Measurements from ENCODE around the gene RFX4. TPM values are rescaled to one million over a fixed set of nuclear protein-coding genes. Genes with fewer than 3 reads are reported as not detected.
"Not testable (repeated sequence)": the region's sequence is repeated elsewhere in the genome, so short reads cannot be mapped to it uniquely, and the experiment has no call there.

The RFX4 gene
- total and polyA plus RNA-seq, 7 experiments from 2014 or later = not detected

DNA sequence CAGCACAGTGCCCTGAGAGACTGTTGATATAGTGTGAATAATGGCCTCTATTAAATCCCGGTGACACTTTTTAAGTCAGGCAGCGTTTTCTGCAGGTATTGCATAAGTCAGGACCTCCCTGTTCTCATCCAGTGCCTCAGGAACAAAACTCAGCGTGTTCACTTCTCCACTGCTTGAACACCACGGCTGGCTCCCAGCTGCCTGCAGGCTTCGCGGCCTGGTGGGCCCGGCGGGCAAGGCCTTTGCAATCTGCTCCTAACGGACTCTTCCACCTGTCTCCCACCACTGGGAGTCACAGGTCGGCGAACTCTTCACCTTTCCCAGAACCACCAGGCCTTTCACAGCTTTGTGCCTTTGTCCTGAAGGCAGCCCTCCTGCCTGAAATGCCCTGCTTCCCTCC, 18.7 kb downstream of the RFX4 start:
- intact Hi-C loops (cut with micrococcal nuclease) = no loop called here
- no peaks in the 10 kb centered on the region for H3K4me1 Mint-ChIP-seq
- no peak for DNase-seq
- no peak overlapping the region for H3K4me3 Mint-ChIP-seq
- Histone ChIP-seq H3K9me3 (ENCODE audit: control insufficient read depth in 2 of 3, low read length in 3 of 3) (no peaks in the 10 kb centered on the region), H3K27ac (ENCODE audit: low read depth, low read length) (no peak overlapping the region), H3K4me3 (ENCODE audit: low read length) (no peak overlapping the region), H3K4me1 (ENCODE audit: control insufficient read depth in 2 of 2, insufficient read depth in 2 of 2, low read length in 2 of 2) (no peaks in the 10 kb centered on the region), H3K36me3 (ENCODE audit: control insufficient read depth in 2 of 3, insufficient read depth in 3 of 3, low read length in 3 of 3) (no peaks in the 10 kb centered on the region), H3K27me3 (ENCODE audit: control insufficient read depth in 2 of 2, insufficient read depth in 2 of 2, low read length in 2 of 2) (no peaks in the 10 kb centered on the region)
- H3K36me3 Mint-ChIP-seq = no peaks in the 10 kb centered on the region
- H3K9me3 Mint-ChIP-seq = no peaks in the 10 kb centered on the region
- H3K27me3 Mint-ChIP-seq = peaks cover 4 to 18% (median 13%) of the 10 kb centered on the region in 5 donors
- CTCF ChIA-PET = no interaction called here
- POLR2A ChIA-PET = no interaction called here
- no peak overlapping the region for H3K27ac Mint-ChIP-seq
- ATAC-seq = no peak

DNA sequence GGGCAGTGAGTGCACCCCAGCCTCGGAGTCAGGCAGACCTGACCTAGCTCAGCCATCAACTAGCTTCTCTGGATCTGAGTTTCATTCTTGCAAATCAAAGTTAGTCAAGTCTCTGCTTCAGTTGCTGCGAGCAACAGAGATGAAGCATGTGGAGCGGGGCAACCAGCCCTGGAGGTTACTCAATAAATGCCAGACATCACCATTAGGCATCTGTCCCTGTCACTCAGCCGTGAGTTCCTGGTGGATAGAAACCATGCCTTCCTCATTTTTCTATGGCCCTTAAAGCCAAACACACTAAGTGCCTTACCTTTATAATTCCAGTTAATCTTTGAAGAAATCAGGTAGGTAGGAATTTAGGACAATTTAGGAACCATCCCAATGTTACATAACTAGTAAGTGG, 19.3 kb downstream of the RFX4 start:
- no peaks in the 10 kb centered on the region for H3K36me3 Mint-ChIP-seq

DNA sequence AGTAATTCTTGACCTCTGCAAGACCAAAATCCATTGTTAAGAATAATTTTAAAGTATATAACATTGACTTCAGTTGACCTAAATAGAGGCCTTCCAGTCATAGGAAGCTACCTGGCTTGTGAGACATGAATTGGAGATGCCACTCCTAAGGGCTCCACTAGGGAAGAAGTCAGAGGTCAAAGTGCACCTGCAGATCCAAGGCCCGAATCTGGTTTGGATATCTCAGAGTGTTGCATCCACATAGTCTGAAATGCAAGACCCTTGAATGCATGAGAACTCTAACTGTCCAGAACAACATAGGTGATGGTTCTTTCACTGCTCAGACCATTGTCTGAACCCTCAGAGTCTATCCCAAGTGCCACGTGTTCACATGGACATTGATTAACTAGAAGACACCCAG, 22.4 kb downstream of the RFX4 start:
- DNase-seq (no peak), ATAC-seq (no peak)
- POLR2A ChIA-PET = no interaction called here
- Mint-ChIP-seq H3K27ac (no peak overlapping the region), H3K4me3 (no peak overlapping the region), H3K9me3 (peaks cover 0 to 8% (median under 1%) of the 10 kb centered on the region in 11 donors), H3K27me3 (peaks cover 8 to 20% (median 13%) of the 10 kb centered on the region in 5 donors), H3K4me1 (no peaks in the 10 kb centered on the region), H3K36me3 (peaks cover 0 to under 1% (median 0%) of the 10 kb centered on the region in 5 donors)
- Histone ChIP-seq H3K27ac (ENCODE audit: low read depth, low read length) (no peak overlapping the region), H3K9me3 (ENCODE audit: control insufficient read depth in 2 of 3, low read length in 3 of 3) (no peaks in the 10 kb centered on the region), H3K27me3 (ENCODE audit: control insufficient read depth in 2 of 2, insufficient read depth in 2 of 2, low read length in 2 of 2) (no peaks in the 10 kb centered on the region), H3K36me3 (ENCODE audit: control insufficient read depth in 2 of 3, insufficient read depth in 3 of 3, low read length in 3 of 3) (no peaks in the 10 kb centered on the region), H3K4me1 (ENCODE audit: control insufficient read depth in 2 of 2, insufficient read depth in 2 of 2, low read length in 2 of 2) (no peaks in the 10 kb centered on the region), H3K4me3 (ENCODE audit: low read length) (no peak overlapping the region)
- CTCF ChIA-PET = no interaction called here
- intact Hi-C loops (cut with micrococcal nuclease) = no loop called here

More for the DNA sequence above, 19.3 kb downstream of the RFX4 start:
- DNase-seq (no peak), ATAC-seq (no peak)
- Mint-ChIP-seq H3K27me3 (peaks cover 4 to 19% (median 15%) of the 10 kb centered on the region in 5 donors), H3K27ac (peak overlapping the region in 1 of 9 donors; percentile 48), H3K4me1 (no peaks in the 10 kb centered on the region), H3K4me3 (no peak overlapping the region), H3K9me3 (no peaks in the 10 kb centered on the region)
- Histone ChIP-seq H3K9me3 (ENCODE audit: control insufficient read depth in 2 of 3, low read length in 3 of 3) (no peaks in the 10 kb centered on the region), H3K4me3 (ENCODE audit: low read length) (no peak overlapping the region), H3K4me1 (ENCODE audit: control insufficient read depth in 2 of 2, insufficient read depth in 2 of 2, low read length in 2 of 2) (no peaks in the 10 kb centered on the region), H3K27ac (ENCODE audit: low read depth, low read length) (no peak overlapping the region), H3K27me3 (ENCODE audit: control insufficient read depth in 2 of 2, insufficient read depth in 2 of 2, low read length in 2 of 2) (no peaks in the 10 kb centered on the region), H3K36me3 (ENCODE audit: control insufficient read depth in 2 of 3, insufficient read depth in 3 of 3, low read length in 3 of 3) (no peaks in the 10 kb centered on the region)
- ChIA-PET POLR2A (no interaction called here), CTCF (no interaction called here)
- intact Hi-C loops (cut with micrococcal nuclease) = no loop called here

DNA sequence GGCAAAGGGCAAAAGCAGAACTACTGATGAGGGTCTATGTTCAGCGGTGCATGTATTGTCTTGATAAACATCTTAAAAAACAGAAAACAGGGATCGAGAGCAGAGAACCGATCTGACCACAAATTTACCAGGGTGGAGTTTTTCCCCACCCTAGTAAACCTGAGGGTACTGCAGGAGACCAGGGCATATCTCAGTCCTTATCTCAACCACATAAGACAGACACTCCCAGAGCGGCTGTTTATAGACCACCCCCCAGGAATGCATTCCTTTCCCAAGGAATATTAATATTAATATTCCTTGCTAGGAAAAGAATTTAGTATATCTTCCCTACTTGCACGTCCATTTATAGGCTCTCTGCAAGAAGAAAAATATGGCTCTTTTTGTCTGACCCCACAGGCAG, 37.8 kb downstream of the RFX4 start:
- POLR2A ChIA-PET; H3K27me3 ChIP-seq (ENCODE audit: control insufficient read depth in 2 of 2, insufficient read depth in 2 of 2, low read length in 2 of 2); H3K4me1 ChIP-seq (ENCODE audit: control insufficient read depth in 2 of 2, insufficient read depth in 2 of 2, low read length in 2 of 2); H3K4me3 ChIP-seq (ENCODE audit: low read length); CTCF ChIA-PET; H3K9me3 ChIP-seq (ENCODE audit: control insufficient read depth in 2 of 3, low read length in 3 of 3); H3K36me3 ChIP-seq (ENCODE audit: control insufficient read depth in 2 of 3, insufficient read depth in 3 of 3, low read length in 3 of 3); H3K27ac Mint-ChIP-seq; H3K27ac ChIP-seq (ENCODE audit: low read depth, low read length); H3K4me1 Mint-ChIP-seq; ATAC-seq; intact Hi-C loops (cut with micrococcal nuclease); H3K4me3 Mint-ChIP-seq; DNase-seq: not testable (repeated sequence)
- Mint-ChIP-seq H3K9me3 (peaks cover 5 to 32% (median 20%) of the 10 kb centered on the region in 11 donors), H3K36me3 (peaks cover 0 to 12% (median 9%) of the 10 kb centered on the region in 5 donors), H3K27me3 (peaks cover 18 to 35% (median 31%) of the 10 kb centered on the region in 5 donors)

DNA sequence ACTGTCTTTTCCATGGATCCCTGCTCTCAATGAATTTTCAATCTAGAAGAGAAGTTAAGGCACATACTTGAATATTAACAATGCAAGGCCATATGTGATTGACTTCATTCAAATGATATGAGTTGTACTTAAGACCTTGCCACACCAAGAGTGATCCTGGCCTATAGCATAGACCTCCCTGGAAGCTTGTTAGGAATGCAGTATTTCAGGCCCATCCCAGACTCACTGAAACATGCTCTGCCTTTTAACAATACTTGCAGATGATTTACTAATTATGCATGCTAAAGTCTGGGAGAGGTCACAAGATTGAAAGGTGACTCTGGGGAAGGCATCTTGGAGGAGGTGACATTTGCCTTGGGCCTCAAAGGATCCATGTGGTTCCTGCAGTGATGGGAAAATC, 43.2 kb downstream of the RFX4 start:
- Histone ChIP-seq H3K4me1 (ENCODE audit: control insufficient read depth in 2 of 2, insufficient read depth in 2 of 2, low read length in 2 of 2) (no peaks in the 10 kb centered on the region), H3K36me3 (ENCODE audit: control insufficient read depth in 2 of 3, insufficient read depth in 3 of 3, low read length in 3 of 3) (no peaks in the 10 kb centered on the region), H3K4me3 (ENCODE audit: low read length) (no peak overlapping the region), H3K9me3 (ENCODE audit: control insufficient read depth in 2 of 3, low read length in 3 of 3) (no peaks in the 10 kb centered on the region), H3K27me3 (ENCODE audit: control insufficient read depth in 2 of 2, insufficient read depth in 2 of 2, low read length in 2 of 2) (no peaks in the 10 kb centered on the region), H3K27ac (ENCODE audit: low read depth, low read length) (no peak overlapping the region)
- Mint-ChIP-seq H3K36me3 (peaks cover 0 to 4% (median 0%) of the 10 kb centered on the region in 5 donors), H3K4me3 (no peak overlapping the region), H3K9me3 (peaks cover 0 to 10% (median 6%) of the 10 kb centered on the region in 11 donors), H3K4me1 (peaks cover 0 to 3% (median 0%) of the 10 kb centered on the region in 7 donors), H3K27me3 (peaks cover 0 to 12% (median 0%) of the 10 kb centered on the region in 5 donors), H3K27ac (no peak overlapping the region)
- intact Hi-C loops (cut with micrococcal nuclease) = no loop called here
- DNase-seq (no peak), ATAC-seq (no peak)
- POLR2A ChIA-PET = no interaction called here
- CTCF ChIA-PET = interaction anchor here (0.6 kb wide), 1 partner anchor 816 kb away, joined by 6 read pairs; no protein-coding TSS in a partner anchor

DNA sequence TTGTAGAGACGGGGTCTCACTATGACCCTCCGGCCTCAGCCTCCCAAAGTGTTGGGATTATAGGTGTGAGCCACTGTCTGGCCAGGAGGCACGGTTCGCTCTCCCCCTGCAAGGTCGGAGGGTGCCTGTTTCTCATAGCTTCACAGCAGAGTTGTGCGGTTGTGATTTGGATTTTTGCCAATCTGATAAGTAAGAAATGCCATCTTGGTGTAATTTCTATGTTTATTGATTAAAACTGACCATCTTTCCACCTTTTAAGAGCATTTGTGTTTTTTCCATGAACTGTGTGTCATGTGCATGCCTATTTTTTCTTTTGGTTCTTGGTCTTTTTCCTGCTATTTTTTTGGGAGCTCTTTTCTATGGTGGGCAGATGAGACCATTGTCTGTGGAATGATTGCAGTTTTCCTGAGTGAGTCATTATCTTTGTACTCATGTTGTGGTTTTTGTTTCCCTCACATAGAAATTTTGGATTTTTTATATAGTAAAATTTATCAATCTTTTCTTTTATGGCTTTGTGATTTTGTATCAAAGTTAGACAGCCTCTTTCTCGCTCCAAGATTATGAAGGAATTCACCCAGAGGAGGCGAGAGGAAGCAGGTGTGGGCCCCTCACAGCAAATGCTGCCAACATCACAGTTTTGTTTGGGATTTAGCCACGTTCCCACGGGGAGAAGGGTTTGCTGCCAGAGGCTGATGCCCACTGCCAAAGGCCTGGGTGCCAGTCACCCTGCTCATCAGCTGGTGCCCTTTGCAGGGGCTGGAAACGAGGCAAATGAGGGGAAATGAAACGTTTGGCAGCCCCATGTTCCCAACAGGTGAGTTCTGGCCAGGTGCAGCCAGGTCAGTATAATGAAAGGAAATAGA, 47.2 kb downstream of the RFX4 start:
- Mint-ChIP-seq H3K4me1 (peaks cover 0 to 3% (median 0%) of the 10 kb centered on the region in 7 donors), H3K27ac (no peak overlapping the region), H3K9me3 (peaks cover 0 to 3% (median 0%) of the 10 kb centered on the region in 11 donors), H3K36me3 (peaks cover 0 to 3% (median 0%) of the 10 kb centered on the region in 5 donors), H3K27me3 (peaks cover 0 to 10% (median 6%) of the 10 kb centered on the region in 5 donors), H3K4me3 (no peak overlapping the region)
- CTCF ChIA-PET = no interaction called here
- H3K4me1 ChIP-seq (ENCODE audit: control insufficient read depth in 2 of 2, insufficient read depth in 2 of 2, low read length in 2 of 2) = no peaks in the 10 kb centered on the region
- H3K27me3 ChIP-seq (ENCODE audit: control insufficient read depth in 2 of 2, insufficient read depth in 2 of 2, low read length in 2 of 2) = no peaks in the 10 kb centered on the region
- H3K4me3 ChIP-seq (ENCODE audit: low read length) = no peak overlapping the region
- ATAC-seq (no peak), DNase-seq (no peak)
- H3K27ac ChIP-seq (ENCODE audit: low read depth, low read length) = no peak overlapping the region
- H3K36me3 ChIP-seq (ENCODE audit: control insufficient read depth in 2 of 3, insufficient read depth in 3 of 3, low read length in 3 of 3) = no peaks in the 10 kb centered on the region
- no peaks in the 10 kb centered on the region for H3K9me3 ChIP-seq (ENCODE audit: control insufficient read depth in 2 of 3, low read length in 3 of 3)
- POLR2A ChIA-PET = no interaction called here
- intact Hi-C loops (cut with micrococcal nuclease) = no loop called here

DNA sequence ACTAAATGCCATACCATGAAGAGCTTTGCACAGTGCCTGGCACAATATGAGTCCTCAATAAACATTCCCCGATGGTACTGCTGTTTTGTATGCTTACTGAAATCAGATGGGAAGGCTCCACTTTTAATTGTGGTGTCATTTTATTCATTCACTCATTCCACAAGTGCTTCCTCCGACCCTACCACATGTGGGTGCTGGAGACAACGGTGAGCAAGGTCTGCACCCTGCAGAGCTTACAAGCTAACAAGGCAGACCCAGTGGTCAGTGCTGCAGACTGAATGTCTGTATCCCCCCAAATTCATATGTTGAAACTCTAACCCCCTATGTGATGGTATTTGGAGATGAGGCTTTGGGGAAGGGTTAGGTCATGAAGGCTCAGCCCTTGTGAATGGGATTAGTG, 48.3 kb downstream of the RFX4 start:
- H3K4me1 ChIP-seq (ENCODE audit: control insufficient read depth in 2 of 2, insufficient read depth in 2 of 2, low read length in 2 of 2) = no peaks in the 10 kb centered on the region
- Mint-ChIP-seq H3K4me3 (no peak overlapping the region), H3K36me3 (no peaks in the 10 kb centered on the region), H3K27me3 (peaks cover 0 to 12% (median 6%) of the 10 kb centered on the region in 5 donors), H3K27ac (no peak overlapping the region), H3K4me1 (peaks cover 0 to 3% (median 0%) of the 10 kb centered on the region in 7 donors), H3K9me3 (peaks cover 0 to 3% (median 0%) of the 10 kb centered on the region in 11 donors)
- CTCF ChIA-PET = no interaction called here
- H3K4me3 ChIP-seq (ENCODE audit: low read length) = no peak overlapping the region
- POLR2A ChIA-PET = no interaction called here
- H3K27ac ChIP-seq (ENCODE audit: low read depth, low read length) = no peak overlapping the region
- no peaks in the 10 kb centered on the region for H3K9me3 ChIP-seq (ENCODE audit: control insufficient read depth in 2 of 3, low read length in 3 of 3)
- DNase-seq = no peak
- ATAC-seq = no peak
- intact Hi-C loops (cut with micrococcal nuclease) = no loop called here
- no peaks in the 10 kb centered on the region for H3K36me3 ChIP-seq (ENCODE audit: control insufficient read depth in 2 of 3, insufficient read depth in 3 of 3, low read length in 3 of 3)
- H3K27me3 ChIP-seq (ENCODE audit: control insufficient read depth in 2 of 2, insufficient read depth in 2 of 2, low read length in 2 of 2) = no peaks in the 10 kb centered on the region
